Lower leg skin (tissue), 3 donors: ENCODE data around the gene TCP11.

Experiments
- CTCF ChIP-seq, 3 donors: fragments of 450-650 bp; IDR thresholded peaks; one replicate each; pipeline ENCODE4 v1.5.1; 2016; ENCODE audit warnings: antibody characterized with exemption in 3 of 3, mild to moderate bottlenecking in 3 of 3, moderate library complexity in 2 of 3
- POLR2A ChIP-seq, 2 donors: fragments of 450-650 bp; IDR thresholded peaks; one replicate each; pipeline ENCODE4 v1.6.1; 2016 to 2017; ENCODE audit warnings: antibody characterized with exemption in 2 of 2, mild to moderate bottlenecking in 1 of 2, moderate library complexity in 1 of 2

- TF ChIP-seq CTCF (IDR thresholded peaks at IDR 0.05) (no peak), POLR2A (IDR thresholded peaks at IDR 0.05) (no peak)
Measured at GRCh38 chr6:35178932-35179832, 38.0 kb upstream of the TCP11 start.
